H4 (cell line): Measurements from ENCODE around the gene HHIP. TPM values are rescaled to one million over a fixed set of nuclear protein-coding genes. Genes with fewer than 3 reads are reported as not detected.
"Not testable (repeated sequence)": the region's sequence is repeated elsewhere in the genome, so short reads cannot be mapped to it uniquely, and the experiment has no call there.

Experiments used
- DNase-seq: peaks from one replicate; pipeline ENCODE4 v3.0.0-alpha.2; 2015; ENCODE audit warnings: low spot score
- total RNA-seq: library from RNA; depleted of rRNA; stranded (reverse); fragments of >200 nt; shearing (Covaris generic); gene quantifications from 2 replicates; pipeline ENCODE4 v1.2.3, GENCODE V29; 2014

The HHIP gene
- total RNA-seq, 1 experiment from 2014 or later: 0.23 TPM

GRCh38 chr4:144748814-144749555, 103.0 kb downstream of the HHIP start:
- DNase-seq: no peak

GRCh38 chr4:144750348-144750747, 104.4 kb downstream of the HHIP start:
- DNase-seq: no peak

GRCh38 chr4:144754562-144755410, 108.8 kb downstream of the HHIP start:
- DNase-seq: peak; percentile 25

- DNase-seq: no peak
Observed at GRCh38 chr4:144757969-144758368, 112.0 kb downstream of the HHIP start.

GRCh38 chr4:144768809-144769208, 122.9 kb downstream of the HHIP start:
- not testable (repeated sequence) for DNase-seq

- no peak for DNase-seq
Observed at GRCh38 chr4:144778364-144778763, 132.4 kb downstream of the HHIP start.

- no peak for DNase-seq
Observed at GRCh38 chr4:144782345-144782744, 136.4 kb downstream of the HHIP start.

GRCh38 chr4:144785961-144786360, 140.0 kb downstream of the HHIP start:
- no peak for DNase-seq

- peak; percentile 19 for DNase-seq
Observed at GRCh38 chr4:144787365-144788258, 141.7 kb downstream of the HHIP start.

- no peak for DNase-seq
Observed at GRCh38 chr4:144788469-144788868, 142.5 kb downstream of the HHIP start.

GRCh38 chr4:144791933-144792332, 146.0 kb downstream of the HHIP start:
- not testable (repeated sequence) for DNase-seq
